Transverse colon (tissue), 4 donors: ENCODE results near the gene BICDL1. TPM values are rescaled to one million over a fixed set of nuclear protein-coding genes. Genes with fewer than 3 reads are reported as not detected.

Experiments
- DNase-seq: peaks from one replicate; pipeline ENCODE4 v3.0.0-alpha.2; 2019
- H3K27ac ChIP-seq, 4 donors: fragments of 200-600 bp; sonication (generic); 2 replicates each; pipeline ENCODE4 v1.5.1; 2016 to 2018; ENCODE audit warnings: inconsistent platforms in 4 of 4
- H3K27me3 ChIP-seq: fragments of 200-600 bp; sonication (generic); 2 replicates; pipeline ENCODE4 v1.5.1; 2017; ENCODE audit warnings: inconsistent platforms
- H3K36me3 ChIP-seq, 4 donors: fragments of 200-600 bp; sonication (generic); 2 replicates each; pipeline ENCODE4 v1.5.1; 2017 to 2019; ENCODE audit warnings: inconsistent platforms in 4 of 4
- H3K4me1 ChIP-seq, 4 donors: fragments of 200-600 bp; sonication (generic); 2 replicates each; pipeline ENCODE4 v1.5.1; 2017 to 2020; ENCODE audit warnings: inconsistent platforms in 4 of 4
- H3K4me3 ChIP-seq, 4 donors: fragments of 200-600 bp; sonication (generic); 1 replicate in 1 of 4; 2 replicates in 3 of 4; pipeline versions ENCODE4 v1.5.1 to v1.6.1; 2017 to 2019; ENCODE audit warnings: inconsistent platforms in 4 of 4
- H3K9me3 ChIP-seq, 2 donors: fragments of 200-600 bp; sonication (generic); 2 replicates each; pipeline ENCODE4 v1.5.1; 2017 to 2019; ENCODE audit warnings: inconsistent platforms in 2 of 2
- EP300 ChIP-seq: sonication (generic); formaldehyde crosslinking; IDR thresholded peaks from one replicate; pipeline ENCODE4 v1.6.1; 2017; ENCODE audit warnings: antibody characterized with exemption, low read depth
- POLR2A ChIP-seq: fragments of 450-650 bp; IDR thresholded peaks from one replicate; pipeline ENCODE4 v1.6.1; 2016; ENCODE audit warnings: antibody characterized with exemption, mild to moderate bottlenecking, moderate library complexity
- POLR2AphosphoS5 ChIP-seq, 3 donors: sonication (generic); formaldehyde crosslinking; IDR thresholded peaks; one replicate each; pipeline ENCODE4 v1.6.1; 2016; ENCODE audit warnings: antibody characterized with exemption in 3 of 3
- WGBS, 2 donors: methylation state at CpG; one replicate each; pipeline ENCODE4 v1.1.5; 2018; ENCODE audit warnings: low coverage in 1 of 2; 5-methylcytosine and 5-hydroxymethylcytosine counted together
- in situ Hi-C, 4 donors: fragments of 200-750 bp; cut with MboI; loops; one replicate each; pipeline versions ENCODE4 v1.15.0 to v1.15.1; 2017; ENCODE audit warnings: low sequenced_read_pairs in 3 of 4, low pct_ligation_motif_present in 1 of 4, low pct_unique_long_range_greater_than_20kb in 1 of 4
- intact Hi-C: fragments of 100-400 bp; cut with DNase I; formaldehyde crosslinking; loops from one replicate; pipeline ENCODE4 v1.15.1; 2023; ENCODE audit warnings: low total_unique reads
- total RNA-seq, 4 donors: library from RNA; depleted of rRNA; stranded (reverse); fragments of >200 nt; gene quantifications; one replicate each; pipeline ENCODE4 v1.1.0, GENCODE V29; 2016
- TF ChIP-seq, protein P1 (sequence below), 5 experiments: fragments of 200-600 bp in 3 of 5; fragments of 450-650 bp in 2 of 5; sonication (generic) in 3 of 5; IDR thresholded peaks; 1 replicate in 2 of 5; 2 replicates in 3 of 5; pipeline ENCODE4 v1.5.1; 2016 to 2017; ENCODE audit warnings: antibody characterized with exemption in 5 of 5, inconsistent platforms in 3 of 5, mild to moderate bottlenecking in 2 of 5, moderate library complexity in 1 of 5

The BICDL1 gene
- total RNA-seq, 4 donors from 2014 or later, result 3.2 to 19.5 (median 6.9) TPM

DNA sequence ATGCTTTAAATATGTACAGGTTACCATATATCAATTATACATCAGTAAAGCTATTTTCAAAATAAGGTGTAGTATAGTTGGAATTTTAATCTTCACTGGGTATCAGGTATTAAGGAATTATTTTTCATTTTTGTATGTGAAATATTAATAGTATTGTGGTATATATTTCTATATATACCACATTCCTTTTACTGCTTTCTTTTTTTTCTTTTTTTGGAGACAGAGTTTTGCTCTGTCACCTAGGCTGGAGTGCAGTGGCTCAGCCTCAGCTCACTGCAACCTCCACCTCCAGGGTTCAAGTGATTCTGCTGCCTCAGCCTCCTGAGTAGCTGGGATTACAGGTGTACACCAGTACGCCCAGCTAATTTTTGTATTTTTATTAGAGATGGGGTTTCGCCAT is 36.6 kb downstream of the BICDL1 start:
- Histone ChIP-seq H3K27ac (no peak overlapping the region), H3K4me3 (no peak overlapping the region), H3K9me3 (no peaks in the 10 kb centered on the region), H3K27me3 (no peaks in the 10 kb centered on the region), H3K36me3 (no peaks in the 10 kb centered on the region), H3K4me1 (no peaks in the 10 kb centered on the region)
- intact Hi-C loops (no loop called here), in situ Hi-C loops (no loop called here)
- TF ChIP-seq, protein P1, sequence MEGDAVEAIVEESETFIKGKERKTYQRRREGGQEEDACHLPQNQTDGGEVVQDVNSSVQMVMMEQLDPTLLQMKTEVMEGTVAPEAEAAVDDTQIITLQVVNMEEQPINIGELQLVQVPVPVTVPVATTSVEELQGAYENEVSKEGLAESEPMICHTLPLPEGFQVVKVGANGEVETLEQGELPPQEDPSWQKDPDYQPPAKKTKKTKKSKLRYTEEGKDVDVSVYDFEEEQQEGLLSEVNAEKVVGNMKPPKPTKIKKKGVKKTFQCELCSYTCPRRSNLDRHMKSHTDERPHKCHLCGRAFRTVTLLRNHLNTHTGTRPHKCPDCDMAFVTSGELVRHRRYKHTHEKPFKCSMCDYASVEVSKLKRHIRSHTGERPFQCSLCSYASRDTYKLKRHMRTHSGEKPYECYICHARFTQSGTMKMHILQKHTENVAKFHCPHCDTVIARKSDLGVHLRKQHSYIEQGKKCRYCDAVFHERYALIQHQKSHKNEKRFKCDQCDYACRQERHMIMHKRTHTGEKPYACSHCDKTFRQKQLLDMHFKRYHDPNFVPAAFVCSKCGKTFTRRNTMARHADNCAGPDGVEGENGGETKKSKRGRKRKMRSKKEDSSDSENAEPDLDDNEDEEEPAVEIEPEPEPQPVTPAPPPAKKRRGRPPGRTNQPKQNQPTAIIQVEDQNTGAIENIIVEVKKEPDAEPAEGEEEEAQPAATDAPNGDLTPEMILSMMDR (IDR thresholded peaks at IDR 0.05), result no peak
- TF ChIP-seq POLR2AphosphoS5 (IDR thresholded peaks at IDR 0.05) (no peak), EP300 (no peak), POLR2A (no peak)
- no peak for DNase-seq
- WGBS, 2 donors, result 96 to 100% methylated on average over 1 to 2 of the region's 2 CpGs

DNA sequence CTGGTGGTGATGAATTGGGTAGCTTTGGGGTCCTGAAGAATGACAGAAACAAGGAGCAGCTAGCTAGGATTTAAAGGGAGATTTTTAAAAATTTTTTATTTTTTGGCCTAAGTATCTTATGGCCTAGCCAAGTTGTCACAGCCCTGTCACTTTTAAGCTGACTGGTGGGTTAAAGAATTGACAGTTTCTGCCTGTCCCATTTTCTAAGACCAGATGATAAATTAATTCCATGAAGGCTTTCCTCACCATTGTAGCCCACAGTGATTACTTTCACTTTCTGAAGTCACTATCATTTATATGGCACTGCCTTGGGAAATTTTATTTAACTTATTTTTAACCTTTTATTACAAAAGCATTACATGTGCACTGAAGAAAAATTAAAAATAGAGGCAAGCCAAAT is 43.2 kb downstream of the BICDL1 start:
- H3K27ac ChIP-seq, result no peak overlapping the region
- H3K9me3 ChIP-seq, result no peaks in the 10 kb centered on the region
- no peak overlapping the region for H3K4me3 ChIP-seq
- in situ Hi-C loops (no loop called here), intact Hi-C loops (no loop called here)
- H3K4me1 ChIP-seq, result no peaks in the 10 kb centered on the region
- no peak for DNase-seq
- H3K36me3 ChIP-seq, result no peaks in the 10 kb centered on the region
- TF ChIP-seq EP300 (no peak), POLR2AphosphoS5 (IDR thresholded peaks at IDR 0.05) (no peak), POLR2A (no peak)
- TF ChIP-seq, protein P1 (IDR thresholded peaks at IDR 0.05), result no peak
- H3K27me3 ChIP-seq, result no peaks in the 10 kb centered on the region

DNA sequence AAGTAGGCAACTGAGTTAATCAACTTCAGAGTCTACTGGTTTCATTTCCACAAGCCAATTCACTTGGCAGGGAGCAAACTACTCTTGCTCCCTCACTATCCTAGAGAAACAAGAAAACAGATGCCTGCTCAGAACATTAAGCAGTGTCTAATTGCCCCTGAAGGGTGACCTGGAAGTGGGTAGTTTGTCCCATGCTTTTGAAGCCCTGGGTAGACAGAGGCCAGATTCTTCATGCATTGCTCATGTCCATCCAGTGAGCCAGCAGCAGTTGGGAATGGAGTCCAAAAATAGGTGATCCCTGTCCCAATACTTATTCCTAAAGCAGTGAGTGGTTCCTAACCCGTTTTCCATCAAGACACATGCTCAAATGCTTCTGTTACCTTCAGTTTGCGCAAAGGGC is 48.8 kb downstream of the BICDL1 start:
- H3K36me3 ChIP-seq, result no peaks in the 10 kb centered on the region
- no peak for DNase-seq
- no peaks in the 10 kb centered on the region for H3K9me3 ChIP-seq
- no peak overlapping the region for H3K4me3 ChIP-seq
- no peaks in the 10 kb centered on the region for H3K4me1 ChIP-seq
- WGBS, 2 donors, result 87% methylated on average over 2 of the region's 2 CpGs; no CpG with 5 or more reads in 1 of the 2 donors
- in situ Hi-C loops, result no loop called here
- intact Hi-C loops, result no loop called here
- no peak for TF ChIP-seq POLR2AphosphoS5 (IDR thresholded peaks at IDR 0.05)
- TF ChIP-seq EP300, result no peak
- TF ChIP-seq, protein P1 (IDR thresholded peaks at IDR 0.05), result no peak
- TF ChIP-seq POLR2A, result no peak
- H3K27ac ChIP-seq, result no peak overlapping the region
- H3K27me3 ChIP-seq, result no peaks in the 10 kb centered on the region

DNA sequence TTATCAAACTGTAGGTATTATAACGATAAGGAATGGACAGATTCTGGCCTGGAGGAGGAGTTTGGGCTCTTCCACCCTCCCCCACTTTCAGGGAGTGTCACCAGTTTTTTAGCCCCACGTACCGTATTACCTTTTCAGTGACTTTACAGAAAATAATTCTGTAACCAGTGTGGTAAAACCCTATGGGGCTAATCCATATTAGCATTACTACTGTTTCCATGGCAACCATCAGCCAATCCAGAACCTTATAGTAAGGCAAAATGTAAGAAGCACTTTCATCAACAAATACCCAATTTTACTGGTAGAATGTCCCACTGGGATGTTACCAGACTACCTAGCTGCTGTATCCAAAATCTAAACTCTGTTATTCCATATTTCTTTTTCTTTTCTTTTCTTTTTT is 50.7 kb downstream of the BICDL1 start:
- in situ Hi-C loops (no loop called here), intact Hi-C loops (no loop called here)

More for the DNA sequence above, 50.7 kb downstream of the BICDL1 start:
- H3K4me1 ChIP-seq, result no peaks in the 10 kb centered on the region
- H3K27me3 ChIP-seq, result no peaks in the 10 kb centered on the region
- TF ChIP-seq EP300 (no peak), POLR2AphosphoS5 (IDR thresholded peaks at IDR 0.05) (no peak), POLR2A (no peak)
- TF ChIP-seq, protein P1 (IDR thresholded peaks at IDR 0.05), result no peak
- no peaks in the 10 kb centered on the region for H3K36me3 ChIP-seq
- H3K27ac ChIP-seq, result no peak overlapping the region
- 70 to 89% methylated on average over 3 of the region's 3 CpGs for WGBS, 2 donors
- no peaks in the 10 kb centered on the region for H3K9me3 ChIP-seq
- no peak for DNase-seq
- H3K4me3 ChIP-seq, result no peak overlapping the region
